ENCODE data around the gene ADAMTSL5.

ADAMTSL5 gene

DNA sequence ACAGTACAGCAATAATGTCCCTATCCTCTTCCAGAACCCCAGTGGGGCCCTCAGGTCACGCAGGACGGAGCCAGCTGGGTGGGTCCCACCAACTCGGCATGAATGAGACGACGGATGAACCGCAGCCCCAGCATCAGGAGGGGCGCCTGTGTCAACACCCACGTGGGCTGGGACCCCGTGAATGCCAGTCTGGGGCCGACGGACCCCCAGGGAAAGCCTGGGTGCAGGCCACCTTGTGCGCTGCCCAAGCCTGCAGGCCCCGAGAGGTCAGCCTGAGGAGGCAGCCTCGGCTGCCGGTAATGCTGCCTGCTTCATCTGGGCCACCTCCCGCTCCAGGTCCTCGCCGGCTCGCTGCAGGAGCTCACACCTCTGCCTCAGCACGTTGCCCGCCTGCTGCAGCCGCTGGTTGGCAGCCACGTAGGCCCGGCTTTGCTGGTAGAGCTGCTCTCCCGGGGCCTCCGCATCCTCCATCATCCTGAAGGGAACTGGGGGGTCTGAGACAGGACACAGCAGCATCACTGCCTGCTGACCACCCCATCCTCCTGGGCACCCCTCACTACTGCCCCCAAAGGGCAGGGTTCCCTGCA is 38.0 kb downstream of the ADAMTSL5 start:
- ChIA-PET CTCF (no interaction called here), POLR2A (ENCODE audit: low non-redundant PET) (no interaction called here)
- TF ChIP-seq, protein P1, sequence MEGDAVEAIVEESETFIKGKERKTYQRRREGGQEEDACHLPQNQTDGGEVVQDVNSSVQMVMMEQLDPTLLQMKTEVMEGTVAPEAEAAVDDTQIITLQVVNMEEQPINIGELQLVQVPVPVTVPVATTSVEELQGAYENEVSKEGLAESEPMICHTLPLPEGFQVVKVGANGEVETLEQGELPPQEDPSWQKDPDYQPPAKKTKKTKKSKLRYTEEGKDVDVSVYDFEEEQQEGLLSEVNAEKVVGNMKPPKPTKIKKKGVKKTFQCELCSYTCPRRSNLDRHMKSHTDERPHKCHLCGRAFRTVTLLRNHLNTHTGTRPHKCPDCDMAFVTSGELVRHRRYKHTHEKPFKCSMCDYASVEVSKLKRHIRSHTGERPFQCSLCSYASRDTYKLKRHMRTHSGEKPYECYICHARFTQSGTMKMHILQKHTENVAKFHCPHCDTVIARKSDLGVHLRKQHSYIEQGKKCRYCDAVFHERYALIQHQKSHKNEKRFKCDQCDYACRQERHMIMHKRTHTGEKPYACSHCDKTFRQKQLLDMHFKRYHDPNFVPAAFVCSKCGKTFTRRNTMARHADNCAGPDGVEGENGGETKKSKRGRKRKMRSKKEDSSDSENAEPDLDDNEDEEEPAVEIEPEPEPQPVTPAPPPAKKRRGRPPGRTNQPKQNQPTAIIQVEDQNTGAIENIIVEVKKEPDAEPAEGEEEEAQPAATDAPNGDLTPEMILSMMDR (conservative IDR thresholded peaks at IDR 0.05; ENCODE audit: low read depth): no peak
- no peak for DNase-seq (ENCODE audit: low spot score)
- peak overlapping the region; percentile 55 for H3K27ac ChIP-seq

DNA sequence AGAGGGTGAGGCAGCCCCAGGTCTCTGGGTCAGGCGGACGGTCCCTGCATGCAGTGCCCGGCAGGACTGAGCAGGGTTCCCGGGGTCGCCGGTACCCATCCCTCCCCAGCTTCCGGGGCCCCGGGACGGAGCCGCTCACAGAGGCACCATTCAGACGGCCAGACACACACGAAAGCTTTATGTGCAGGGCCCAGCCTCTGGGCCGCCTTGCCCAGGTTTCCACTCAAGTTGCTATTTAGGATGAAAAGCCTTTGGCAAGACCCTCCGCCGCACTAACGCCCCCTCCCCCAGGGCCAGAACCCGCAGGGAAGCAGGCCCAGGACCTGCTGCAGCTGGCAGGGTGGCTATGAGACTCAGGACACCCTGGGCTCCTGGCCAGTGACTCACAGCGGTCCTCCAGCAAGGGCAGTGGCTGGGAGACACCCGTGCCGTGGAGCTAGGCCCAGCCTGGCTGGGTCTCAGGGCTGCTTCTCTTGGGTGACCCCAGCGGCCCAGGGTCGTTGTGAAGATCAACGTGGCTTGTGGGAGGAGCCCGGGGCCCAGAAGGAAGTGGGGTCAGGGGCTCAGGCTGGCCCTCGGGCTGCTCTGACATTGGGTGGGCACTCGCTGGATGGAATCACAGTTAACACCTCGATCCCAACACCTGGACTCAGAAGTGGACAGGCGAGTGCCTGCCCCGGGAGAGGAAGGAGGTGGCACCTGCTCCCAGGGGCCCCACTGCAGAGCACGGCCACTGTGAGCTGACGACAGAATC is 38.6 kb downstream of the ADAMTSL5 start:
- POLR2A ChIA-PET (ENCODE audit: low non-redundant PET): interaction anchor here (0.6 kb wide), 1 partner anchor 46 kb away, joined by 3 read pairs; no protein-coding TSS in a partner anchor
- DNase-seq (ENCODE audit: low spot score): no peak
- TF ChIP-seq, protein P1 (conservative IDR thresholded peaks at IDR 0.05; ENCODE audit: low read depth): no peak
- CTCF ChIA-PET: no interaction called here
- H3K27ac ChIP-seq: peak overlapping the region; percentile 55

GRCh38 chr19:1473085-1473851 is 39.6 kb downstream of the ADAMTSL5 start:
- POLR2A ChIA-PET (ENCODE audit: low non-redundant PET): interaction anchor here (0.6 kb wide), 1 partner anchor 47 kb away, joined by 3 read pairs; no protein-coding TSS in a partner anchor
- DNase-seq (ENCODE audit: low spot score): no peak
- peak overlapping the region; percentile 55 for H3K27ac ChIP-seq
- CTCF ChIA-PET: interaction anchor here (0.5 kb wide), 1 partner anchor 36 kb away, joined by 3 read pairs; no protein-coding TSS in a partner anchor
- TF ChIP-seq, protein P1 (conservative IDR thresholded peaks at IDR 0.05; ENCODE audit: low read depth): no peak

GRCh38 chr19:1472231-1473084 is 40.4 kb downstream of the ADAMTSL5 start:
- ChIA-PET CTCF (interaction anchor here (0.6 to 0.7 kb wide), 2 partner anchors 129 to 275 kb away, joined by 3 to 4 read pairs; no protein-coding TSS in a partner anchor), POLR2A (ENCODE audit: low non-redundant PET) (interaction anchor here (0.5 kb wide), 1 partner anchor 19 kb away, joined by 6 read pairs; the partner anchor contains the start of gene REEP6)
- TF ChIP-seq, protein P1 (conservative IDR thresholded peaks at IDR 0.05; ENCODE audit: low read depth): no peak
- 0 out of 2 replicates have a peak overlapping the region, but pooled peaks have one; percentile 55 for H3K27ac ChIP-seq
- no peak for DNase-seq (ENCODE audit: low spot score)

- peak overlapping the region; percentile 85 for H3K27ac ChIP-seq
- ChIA-PET CTCF (interaction anchor here (0.5 to 0.7 kb wide), 3 partner anchors 128 to 276 kb away, joined by 3 to 4 read pairs (median 4); no protein-coding TSS in a partner anchor), POLR2A (ENCODE audit: low non-redundant PET) (interaction anchor here (0.5 kb wide), 1 partner anchor 19 kb away, joined by 6 read pairs; the partner anchor contains the start of gene REEP6)
- DNase-seq (ENCODE audit: low spot score): no peak
- TF ChIP-seq, protein P1 (conservative IDR thresholded peaks at IDR 0.05; ENCODE audit: low read depth): no peak
These were observed 41.2 kb downstream of the ADAMTSL5 start for GRCh38 chr19:1471515-1472160.

All from RWPE1 (cell line).